ENCODE measurements around the gene HCN2. TPM values are rescaled to one million over a fixed set of nuclear protein-coding genes. Genes with fewer than 3 reads are reported as not detected.

The HCN2 gene
- total and polyA plus RNA-seq, 9 of the 15 experiments (the other 6 are each of a cell fraction or from before 2014, with no cell fraction given) = 0.29 to 4.2 (median 0.82) TPM; not detected in 2

DNA sequence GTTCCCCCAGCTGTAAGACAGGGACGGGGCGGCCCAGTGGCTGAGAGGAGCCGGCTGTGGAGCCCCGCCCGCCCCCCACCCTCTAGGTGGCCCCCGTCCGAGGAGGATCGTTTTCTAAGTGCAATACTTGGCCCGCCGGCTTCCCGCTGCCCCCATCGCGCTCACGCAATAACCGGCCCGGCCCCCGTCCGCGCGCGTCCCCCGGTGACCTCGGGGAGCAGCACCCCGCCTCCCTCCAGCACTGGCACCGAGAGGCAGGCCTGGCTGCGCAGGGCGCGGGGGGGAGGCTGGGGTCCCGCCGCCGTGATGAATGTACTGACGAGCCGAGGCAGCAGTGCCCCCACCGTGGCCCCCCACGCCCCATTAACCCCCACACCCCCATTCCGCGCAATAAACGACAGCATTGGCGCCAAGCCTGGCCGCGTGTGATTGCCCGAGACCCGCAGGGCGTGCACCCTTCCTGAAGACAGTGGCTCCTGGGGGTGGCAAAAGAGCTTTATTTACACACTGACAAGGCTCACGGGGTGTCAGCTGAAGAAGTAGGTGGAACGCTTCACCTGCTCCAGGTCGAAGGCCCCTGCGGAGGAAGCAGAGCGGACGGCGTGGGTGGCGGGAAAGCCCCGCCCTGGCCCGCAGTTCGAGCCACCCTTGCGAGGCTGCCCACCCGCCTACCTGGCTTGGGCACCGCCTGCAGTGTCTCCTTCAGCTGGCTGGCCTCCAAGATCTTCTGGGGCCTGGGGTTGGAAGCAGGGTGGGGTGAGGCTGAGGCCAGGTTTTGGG is 27.3 kb downstream of the HCN2 start:
- Histone ChIP-seq H3K27me3 (ENCODE audit: control insufficient read depth in 2 of 2, insufficient read depth in 2 of 2, low read length in 2 of 2) (no peaks in the 10 kb centered on the region), H3K79me2 (ENCODE audit: control insufficient read depth, insufficient read depth, low read length) (no peaks in the 10 kb centered on the region), H4K20me1 (replicated peaks; ENCODE audit: control insufficient read depth, insufficient read depth, low read length) (no peaks in the 10 kb centered on the region), H2AFZ (ENCODE audit: low read depth, low read length) (no peak overlapping the region), H3K9me3 (replicated peaks; ENCODE audit: control insufficient read depth, insufficient read depth, low read depth, low read length) (no peaks in the 10 kb centered on the region; the same call in 1 of the 2 replicates), H3K4me3 (no peak overlapping the region), H3K4me2 (ENCODE audit: insufficient read depth, low read length) (no peak overlapping the region), H3K27ac (ENCODE audit: extremely low read depth, low read depth, low read length) (no peak overlapping the region), H3K9me1 (ENCODE audit: control insufficient read depth, insufficient read depth, low read length) (no peaks in the 10 kb centered on the region), H3K36me3 (ENCODE audit: control insufficient read depth, insufficient read depth, low read length) (peaks cover 72% of the 10 kb centered on the region; the same call in 2 of the 3 replicates), H3K4me1 (replicated peaks in 1 of 2; ENCODE audit: control insufficient read depth in 2 of 2, insufficient read depth in 2 of 2, low read length in 2 of 2) (peaks cover 0 to 17% of the 10 kb centered on the region in 2 experiments; a peak in 2 of 5 replicates), H3K9ac (ENCODE audit: insufficient read depth in 1 of 2, low read depth in 2 of 2, low read length in 2 of 2) (no peak overlapping the region)
- DNase-seq (ENCODE audit: extremely low read depth in 1 of 4, low spot score in 3 of 4) (no peak), ATAC-seq (no peak), FAIRE-seq (no peak)
- in situ Hi-C loops (cut with MboI) (no loop called here), intact Hi-C loops (cut with micrococcal nuclease) (no loop called here)
- no TSS peak for BruUV-seq (replicated peaks)
- WGBS (ENCODE audit: insufficient coverage, low coverage, missing lambda C conversion rate) = 93% methylated on average over 13 of the region's 58 CpGs
- POLR2A ChIA-PET = no interaction called here
- CTCF ChIA-PET (ENCODE audit: low intra/inter-chr PET ratio) = no interaction called here
- TF ChIP-seq RBBP5 (IDR thresholded peaks at IDR 0.05; ENCODE audit: borderline replicate concordance, insufficient read depth, low read length, poor library complexity, severe bottlenecking) (no peak), MEIS2 (IDR thresholded peaks at IDR 0.05; ENCODE audit: partially characterized antibody) (no peak), ERF (CRISPR knock-in tag; IDR thresholded peaks at IDR 0.05) (no peak), RBM17 (IDR thresholded peaks at IDR 0.05; ENCODE audit: borderline replicate concordance, low read depth, low read length) (no peak), PPARD (CRISPR knock-in tag; IDR thresholded peaks at IDR 0.05) (no peak), NCOA1 (IDR thresholded peaks at IDR 0.05; ENCODE audit: low read depth) (no peak), GABPB1 (CRISPR knock-in tag; IDR thresholded peaks at IDR 0.05) (no peak), RBM22 (IDR thresholded peaks at IDR 0.05; ENCODE audit: low read depth, low read length, poor library complexity, severe bottlenecking) (peak; percentile 34), ATF6 (CRISPR knock-in tag; IDR thresholded peaks at IDR 0.05) (no peak), SIN3B (IDR thresholded peaks at IDR 0.05; ENCODE audit: low read depth) (no peak), MAFF (IDR thresholded peaks at IDR 0.05; ENCODE audit: low read length) (no peak), HNRNPUL1 (IDR thresholded peaks at IDR 0.05; ENCODE audit: low read length) (no peak), KAT2B (IDR thresholded peaks at IDR 0.05; ENCODE audit: low read depth, low read length) (no peak)
- TF ChIP-seq, protein P1, sequence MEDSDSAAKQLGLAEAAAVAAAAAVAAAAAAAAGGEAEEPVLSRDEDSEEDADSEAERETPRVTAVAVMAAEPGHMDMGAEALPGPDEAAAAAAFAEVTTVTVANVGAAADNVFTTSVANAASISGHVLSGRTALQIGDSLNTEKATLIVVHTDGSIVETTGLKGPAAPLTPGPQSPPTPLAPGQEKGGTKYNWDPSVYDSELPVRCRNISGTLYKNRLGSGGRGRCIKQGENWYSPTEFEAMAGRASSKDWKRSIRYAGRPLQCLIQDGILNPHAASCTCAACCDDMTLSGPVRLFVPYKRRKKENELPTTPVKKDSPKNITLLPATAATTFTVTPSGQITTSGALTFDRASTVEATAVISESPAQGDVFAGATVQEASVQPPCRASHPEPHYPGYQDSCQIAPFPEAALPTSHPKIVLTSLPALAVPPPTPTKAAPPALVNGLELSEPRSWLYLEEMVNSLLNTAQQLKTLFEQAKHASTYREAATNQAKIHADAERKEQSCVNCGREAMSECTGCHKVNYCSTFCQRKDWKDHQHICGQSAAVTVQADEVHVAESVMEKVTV (CRISPR knock-in tag; IDR thresholded peaks at IDR 0.05) = no peak
- TF ChIP-seq, protein P2, sequence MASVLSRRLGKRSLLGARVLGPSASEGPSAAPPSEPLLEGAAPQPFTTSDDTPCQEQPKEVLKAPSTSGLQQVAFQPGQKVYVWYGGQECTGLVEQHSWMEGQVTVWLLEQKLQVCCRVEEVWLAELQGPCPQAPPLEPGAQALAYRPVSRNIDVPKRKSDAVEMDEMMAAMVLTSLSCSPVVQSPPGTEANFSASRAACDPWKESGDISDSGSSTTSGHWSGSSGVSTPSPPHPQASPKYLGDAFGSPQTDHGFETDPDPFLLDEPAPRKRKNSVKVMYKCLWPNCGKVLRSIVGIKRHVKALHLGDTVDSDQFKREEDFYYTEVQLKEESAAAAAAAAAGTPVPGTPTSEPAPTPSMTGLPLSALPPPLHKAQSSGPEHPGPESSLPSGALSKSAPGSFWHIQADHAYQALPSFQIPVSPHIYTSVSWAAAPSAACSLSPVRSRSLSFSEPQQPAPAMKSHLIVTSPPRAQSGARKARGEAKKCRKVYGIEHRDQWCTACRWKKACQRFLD (CRISPR knock-in tag; IDR thresholded peaks at IDR 0.05) = no peak
